Measurements from ENCODE around the gene UST.

UST gene

GRCh38 chr6:148803979-148804378 lies 57.1 kb downstream of the UST start:
- DNase-seq (ENCODE audit: low read depth): peak; percentile 23

- DNase-seq (ENCODE audit: low read depth): no peak
Measured at GRCh38 chr6:148805777-148806176, 58.9 kb downstream of the UST start.

GRCh38 chr6:148807784-148808183 lies 61.0 kb downstream of the UST start:
- no peak for DNase-seq (ENCODE audit: low read depth)

GRCh38 chr6:148808786-148809304 lies 62.0 kb downstream of the UST start:
- no peak for DNase-seq (ENCODE audit: low read depth)

- DNase-seq (ENCODE audit: low read depth): no peak
Measured at GRCh38 chr6:148811459-148811858, 64.6 kb downstream of the UST start.

- DNase-seq (ENCODE audit: low read depth): peak; percentile 31
Measured at GRCh38 chr6:148814082-148814790, 67.4 kb downstream of the UST start.

- DNase-seq (ENCODE audit: low read depth): no peak
Measured at GRCh38 chr6:148814869-148815268, 68.0 kb downstream of the UST start.

GRCh38 chr6:148816117-148816516 lies 69.3 kb downstream of the UST start:
- no peak for DNase-seq (ENCODE audit: low read depth)

- no peak for DNase-seq (ENCODE audit: low read depth)
Measured at GRCh38 chr6:148817689-148818088, 70.9 kb downstream of the UST start.

GRCh38 chr6:148818939-148819575 lies 72.2 kb downstream of the UST start:
- DNase-seq (ENCODE audit: low read depth): peak; percentile 48

GRCh38 chr6:148819852-148820251 lies 73.0 kb downstream of the UST start:
- no peak for DNase-seq (ENCODE audit: low read depth)

- no peak for DNase-seq (ENCODE audit: low read depth)
Measured at GRCh38 chr6:148822819-148823218, 76.0 kb downstream of the UST start.

- no peak for DNase-seq (ENCODE audit: low read depth)
Measured at GRCh38 chr6:148824291-148824690, 77.5 kb downstream of the UST start.

GRCh38 chr6:148824960-148825359 lies 78.1 kb downstream of the UST start:
- no peak for DNase-seq (ENCODE audit: low read depth)

- no peak for DNase-seq (ENCODE audit: low read depth)
Measured at GRCh38 chr6:148825492-148825891, 78.7 kb downstream of the UST start.

GRCh38 chr6:148827416-148828045 lies 80.7 kb downstream of the UST start:
- DNase-seq (ENCODE audit: low read depth): no peak

GRCh38 chr6:148828047-148828446 lies 81.2 kb downstream of the UST start:
- no peak for DNase-seq (ENCODE audit: low read depth)

- no peak for DNase-seq (ENCODE audit: low read depth)
Measured at GRCh38 chr6:148829415-148830101, 82.7 kb downstream of the UST start.

GRCh38 chr6:148830614-148831013 lies 83.8 kb downstream of the UST start:
- peak; percentile 19 for DNase-seq (ENCODE audit: low read depth)

GRCh38 chr6:148831064-148831463 lies 84.2 kb downstream of the UST start:
- DNase-seq (ENCODE audit: low read depth): peak; percentile 34

GRCh38 chr6:148831531-148831930 lies 84.7 kb downstream of the UST start:
- peak; percentile 75 for DNase-seq (ENCODE audit: low read depth)

- DNase-seq (ENCODE audit: low read depth): peak; percentile 95
Measured at GRCh38 chr6:148835920-148836441, 89.2 kb downstream of the UST start.

Measured in EH (cell line).